ENCODE measurements around the gene DYNLT2. TPM values are rescaled to one million over a fixed set of nuclear protein-coding genes. Genes with fewer than 3 reads are reported as not detected.

DYNLT2 gene
- total RNA-seq, 2 donors from 2014 or later, result 1.5 to 1.7 TPM

DNA sequence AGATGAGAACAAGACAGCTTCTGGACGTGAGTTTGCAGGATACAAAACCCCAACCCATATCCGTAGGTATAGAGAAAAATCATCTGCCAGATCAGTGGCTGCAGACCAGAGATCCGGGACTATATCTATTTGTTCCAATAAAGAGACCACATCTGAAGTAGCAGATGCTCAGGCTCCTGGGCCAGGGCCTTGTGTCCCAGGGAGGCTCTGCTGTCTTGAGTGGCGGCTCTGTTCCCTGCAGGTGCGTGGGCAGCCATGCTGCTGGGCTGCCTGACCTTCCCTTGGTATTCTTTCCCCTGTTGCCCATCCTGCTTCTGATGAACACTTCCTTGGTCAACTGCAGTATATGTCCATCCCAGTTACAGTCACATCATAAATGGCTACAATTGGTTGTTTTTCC is 35.0 kb upstream of the DYNLT2 start:
- Mint-ChIP-seq H3K27ac (no peak overlapping the region), H3K4me3 (no peak overlapping the region), H3K27me3 (ENCODE audit: insufficient read depth) (peaks cover 20% of the 10 kb centered on the region), H3K9me3 (peaks cover 2% of the 10 kb centered on the region), H3K4me1 (peaks cover 9% of the 10 kb centered on the region), H3K36me3 (ENCODE audit: low read depth) (peaks cover 14% of the 10 kb centered on the region)
- TF ChIP-seq, protein P1, sequence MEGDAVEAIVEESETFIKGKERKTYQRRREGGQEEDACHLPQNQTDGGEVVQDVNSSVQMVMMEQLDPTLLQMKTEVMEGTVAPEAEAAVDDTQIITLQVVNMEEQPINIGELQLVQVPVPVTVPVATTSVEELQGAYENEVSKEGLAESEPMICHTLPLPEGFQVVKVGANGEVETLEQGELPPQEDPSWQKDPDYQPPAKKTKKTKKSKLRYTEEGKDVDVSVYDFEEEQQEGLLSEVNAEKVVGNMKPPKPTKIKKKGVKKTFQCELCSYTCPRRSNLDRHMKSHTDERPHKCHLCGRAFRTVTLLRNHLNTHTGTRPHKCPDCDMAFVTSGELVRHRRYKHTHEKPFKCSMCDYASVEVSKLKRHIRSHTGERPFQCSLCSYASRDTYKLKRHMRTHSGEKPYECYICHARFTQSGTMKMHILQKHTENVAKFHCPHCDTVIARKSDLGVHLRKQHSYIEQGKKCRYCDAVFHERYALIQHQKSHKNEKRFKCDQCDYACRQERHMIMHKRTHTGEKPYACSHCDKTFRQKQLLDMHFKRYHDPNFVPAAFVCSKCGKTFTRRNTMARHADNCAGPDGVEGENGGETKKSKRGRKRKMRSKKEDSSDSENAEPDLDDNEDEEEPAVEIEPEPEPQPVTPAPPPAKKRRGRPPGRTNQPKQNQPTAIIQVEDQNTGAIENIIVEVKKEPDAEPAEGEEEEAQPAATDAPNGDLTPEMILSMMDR (conservative IDR thresholded peaks at IDR 0.05), result no peak
- 90 to 98% methylated on average over 5 of the region's 5 CpGs for WGBS, 2 experiments (ENCODE audit: insufficient coverage in 1 of 2, insufficient read length in 1 of 2)
- peak; percentile 24 for DNase-seq
- H3K4me1 ChIP-seq (ENCODE audit: control insufficient read depth, insufficient read depth, low read length), result peaks cover 4% of the 10 kb centered on the region
- H3K36me3 ChIP-seq (ENCODE audit: control insufficient read depth, insufficient read depth, low read length), result no peaks in the 10 kb centered on the region
- H3K27ac ChIP-seq (ENCODE audit: low read depth, low read length), result no peak overlapping the region
- no peak overlapping the region for H3K9ac ChIP-seq (ENCODE audit: extremely low read depth, low read length, poor library complexity, severe bottlenecking)
- no peaks in the 10 kb centered on the region for H3K9me3 ChIP-seq (ENCODE audit: control insufficient read depth, low read length)
- peaks cover 6% of the 10 kb centered on the region for H3K27me3 ChIP-seq (ENCODE audit: control insufficient read depth, insufficient read depth, low read length, poor library complexity, severe bottlenecking)
- no peak overlapping the region for H3K4me3 ChIP-seq (ENCODE audit: low read length)

GRCh38 chr6:169785566-169785965 is 34.2 kb upstream of the DYNLT2 start:
- Mint-ChIP-seq H3K4me1 (peaks cover 6% of the 10 kb centered on the region), H3K4me3 (no peak overlapping the region), H3K27ac (no peak overlapping the region), H3K27me3 (ENCODE audit: insufficient read depth) (peaks cover 14% of the 10 kb centered on the region), H3K9me3 (peaks cover 2% of the 10 kb centered on the region), H3K36me3 (ENCODE audit: low read depth) (peaks cover 21% of the 10 kb centered on the region)
- H3K9ac ChIP-seq (ENCODE audit: extremely low read depth, low read length, poor library complexity, severe bottlenecking), result no peak overlapping the region
- H3K27ac ChIP-seq (ENCODE audit: low read depth, low read length), result no peak overlapping the region
- no peaks in the 10 kb centered on the region for H3K4me1 ChIP-seq (ENCODE audit: control insufficient read depth, insufficient read depth, low read length)
- no peaks in the 10 kb centered on the region for H3K9me3 ChIP-seq (ENCODE audit: control insufficient read depth, low read length)
- H3K36me3 ChIP-seq (ENCODE audit: control insufficient read depth, insufficient read depth, low read length), result no peaks in the 10 kb centered on the region
- no peak overlapping the region for H3K4me3 ChIP-seq (ENCODE audit: low read length)
- H3K27me3 ChIP-seq (ENCODE audit: control insufficient read depth, insufficient read depth, low read length, poor library complexity, severe bottlenecking), result peaks cover 6% of the 10 kb centered on the region
- TF ChIP-seq, protein P1 (conservative IDR thresholded peaks at IDR 0.05), result no peak
- DNase-seq, result peak; percentile 15
- 90 to 93% methylated on average over 8 to 9 of the region's 9 CpGs for WGBS, 2 experiments (ENCODE audit: insufficient coverage in 1 of 2, insufficient read length in 1 of 2)

DNA sequence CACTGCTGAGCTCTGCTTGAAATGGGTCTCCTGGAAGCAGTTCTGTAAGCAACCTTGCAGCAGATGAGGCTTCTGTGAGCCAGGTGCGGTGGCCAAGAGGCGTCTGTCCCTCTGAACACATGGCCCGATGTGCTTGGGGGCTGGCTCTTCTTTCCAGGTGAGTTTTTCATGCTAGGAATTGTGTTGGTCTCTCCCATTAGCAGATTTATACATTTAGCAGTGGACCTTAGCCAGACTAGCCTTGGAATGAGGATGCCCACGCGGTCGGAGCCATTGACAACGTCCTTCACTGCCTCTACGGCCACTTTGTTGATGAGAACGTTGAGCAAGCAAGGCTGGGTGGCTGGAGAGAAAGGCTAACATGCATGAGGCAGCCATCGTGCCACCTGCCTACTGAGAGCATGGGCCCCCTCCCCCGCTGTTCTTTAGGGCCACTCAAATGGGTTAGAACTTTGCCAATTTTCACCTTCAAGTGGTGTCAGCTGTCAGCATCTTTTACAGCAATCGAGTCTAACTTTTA is 33.5 kb upstream of the DYNLT2 start:
- H3K36me3 ChIP-seq (ENCODE audit: control insufficient read depth, insufficient read depth, low read length), result no peaks in the 10 kb centered on the region
- no peak overlapping the region for H3K4me3 Mint-ChIP-seq
- peaks cover 25% of the 10 kb centered on the region for H3K36me3 Mint-ChIP-seq (ENCODE audit: low read depth)
- no peaks in the 10 kb centered on the region for H3K4me1 ChIP-seq (ENCODE audit: control insufficient read depth, insufficient read depth, low read length)
- 93 to 98% methylated on average over 9 to 12 of the region's 12 CpGs for WGBS, 2 experiments (ENCODE audit: insufficient coverage in 1 of 2, insufficient read length in 1 of 2)
- H3K27ac Mint-ChIP-seq, result no peak overlapping the region
- peaks cover 3% of the 10 kb centered on the region for H3K4me1 Mint-ChIP-seq
- H3K9me3 Mint-ChIP-seq, result peaks cover 2% of the 10 kb centered on the region
- H3K4me3 ChIP-seq (ENCODE audit: low read length), result no peak overlapping the region
- DNase-seq, result peak; percentile 24
- no peak overlapping the region for H3K9ac ChIP-seq (ENCODE audit: extremely low read depth, low read length, poor library complexity, severe bottlenecking)
- H3K27me3 Mint-ChIP-seq (ENCODE audit: insufficient read depth), result peaks cover 11% of the 10 kb centered on the region
- H3K27ac ChIP-seq (ENCODE audit: low read depth, low read length), result no peak overlapping the region
- TF ChIP-seq, protein P1 (conservative IDR thresholded peaks at IDR 0.05), result no peak
- H3K27me3 ChIP-seq (ENCODE audit: control insufficient read depth, insufficient read depth, low read length, poor library complexity, severe bottlenecking), result peaks cover 6% of the 10 kb centered on the region
- H3K9me3 ChIP-seq (ENCODE audit: control insufficient read depth, low read length), result no peaks in the 10 kb centered on the region
